Neural progenitor cell (in vitro differentiated cells): ENCODE data around the gene GNAZ.

Source experiments
- CTCF ChIP-seq: fragments of 200-600 bp; sonication (generic); IDR thresholded peaks from 2 replicates; pipeline ENCODE4 v1.5.1; 2017; ENCODE audit warnings: antibody characterized with exemption, mild to moderate bottlenecking
- EZH2 ChIP-seq: fragments of 200-600 bp; sonication (generic); IDR thresholded peaks from 2 replicates; pipeline ENCODE4 v1.6.1; 2017; ENCODE audit warnings: antibody characterized with exemption, mild to moderate bottlenecking, moderate library complexity
- EZH2phosphoT487 ChIP-seq: fragments of 200-600 bp; sonication (generic); IDR thresholded peaks from 2 replicates; pipeline ENCODE4 v1.6.1; 2017; ENCODE audit warnings: antibody characterized with exemption

GRCh38 chr22:23071230-23072076 is 1.1 kb downstream of the GNAZ start:
- TF ChIP-seq CTCF, result no peak
- TF ChIP-seq EZH2, result no peak
- no peak for TF ChIP-seq EZH2phosphoT487
